GM06990 (cell line): ENCODE measurements around the gene YKT6.

ENCODE experiments used
- DNase-seq: peaks from one replicate; pipeline ENCODE4 v3.0.0-alpha.2; 2011; ENCODE audit not compliant: insufficient read length; ENCODE audit errors: extremely low read depth
- H3K27me3 ChIP-seq: replicated peaks from 2 replicates; pipeline ENCODE4 v1.6.0; 2011; ENCODE audit warnings: low read length; ENCODE audit not compliant: control insufficient read depth, insufficient read depth
- H3K36me3 ChIP-seq: 2 replicates; pipeline ENCODE4 v1.5.1; 2011; ENCODE audit warnings: low read length; ENCODE audit not compliant: control insufficient read depth, insufficient read depth
- H3K4me3 ChIP-seq: replicated peaks from 2 replicates; pipeline ENCODE4 v1.5.1; 2011; ENCODE audit warnings: low read depth, mild to moderate bottlenecking, control low read depth, low read length
- CTCF ChIP-seq: IDR thresholded peaks from 2 replicates; pipeline ENCODE4 v1.5.1; 2011; ENCODE audit warnings: low read length, control low read depth, mild to moderate bottlenecking, inconsistent platforms; ENCODE audit not compliant: insufficient read depth, poor library complexity, severe bottlenecking

YKT6 gene

GRCh38 chr7:44188480-44189225 is 12.1 kb upstream of the YKT6 start:
- DNase-seq, result no peak
- Histone ChIP-seq H3K4me3 (no peak overlapping the region), H3K27me3 (no peaks in the 10 kb centered on the region; the same call in 1 of the 2 replicates), H3K36me3 (no peaks in the 10 kb centered on the region)
- TF ChIP-seq CTCF, result no peak

GRCh38 chr7:44189286-44189992 is 11.3 kb upstream of the YKT6 start, which contains the start of gene GCK:
Gene GCK, minus strand, starts transcription at chr7:44189439. Its CDS starts 486 bp downstream, at chr7:44188953.
- H3K36me3 ChIP-seq, result no peaks in the 10 kb centered on the region
- H3K27me3 ChIP-seq, result no peaks in the 10 kb centered on the region; the same call in 1 of the 2 replicates
- no peak within 1 kb of the TSS for H3K4me3 ChIP-seq
- TF ChIP-seq CTCF, result no peak
- no peak for DNase-seq

- Histone ChIP-seq H3K36me3 (no peaks in the 10 kb centered on the region), H3K4me3 (no peak overlapping the region), H3K27me3 (no peaks in the 10 kb centered on the region)
- DNase-seq, result no peak
- TF ChIP-seq CTCF, result no peak
These were observed 10.5 kb upstream of the YKT6 start for GRCh38 chr7:44189993-44190872.

GRCh38 chr7:44191171-44191570 is 9.6 kb upstream of the YKT6 start:
- no peaks in the 10 kb centered on the region for H3K27me3 ChIP-seq
- TF ChIP-seq CTCF, result no peak
- DNase-seq, result no peak
- no peaks in the 10 kb centered on the region for H3K36me3 ChIP-seq
- H3K4me3 ChIP-seq, result no peak overlapping the region

GRCh38 chr7:44193011-44193802 is 7.6 kb upstream of the YKT6 start:
- DNase-seq, result no peak
- no peak overlapping the region for H3K4me3 ChIP-seq
- no peaks in the 10 kb centered on the region for H3K36me3 ChIP-seq
- no peaks in the 10 kb centered on the region for H3K27me3 ChIP-seq
- TF ChIP-seq CTCF, result no peak
